Skin of body (tissue), 2 donors: Measurements from ENCODE around the gene KCNK4. TPM values are rescaled to one million over a fixed set of nuclear protein-coding genes. Genes with fewer than 3 reads are reported as not detected.
"Not testable (repeated sequence)": the region's sequence is repeated elsewhere in the genome, so short reads cannot be mapped to it uniquely, and the experiment has no call there.

Experiments
- DNase-seq: peaks from one replicate; lab custom pipeline; 2025; lab: John Stamatoyannopoulos, UW
- total RNA-seq: library from RNA; depleted of rRNA; stranded (reverse); fragments of >200 nt; gene quantifications from one replicate; pipeline ENCODE4 v1.2.3, GENCODE V29; 2014

The KCNK4 gene
- total RNA-seq, 1 donor from 2014 or later: not detected

- no peak for DNase-seq
These were observed 32.3 kb downstream of the KCNK4 start for GRCh38 chr11:64323373-64323772.

DNA sequence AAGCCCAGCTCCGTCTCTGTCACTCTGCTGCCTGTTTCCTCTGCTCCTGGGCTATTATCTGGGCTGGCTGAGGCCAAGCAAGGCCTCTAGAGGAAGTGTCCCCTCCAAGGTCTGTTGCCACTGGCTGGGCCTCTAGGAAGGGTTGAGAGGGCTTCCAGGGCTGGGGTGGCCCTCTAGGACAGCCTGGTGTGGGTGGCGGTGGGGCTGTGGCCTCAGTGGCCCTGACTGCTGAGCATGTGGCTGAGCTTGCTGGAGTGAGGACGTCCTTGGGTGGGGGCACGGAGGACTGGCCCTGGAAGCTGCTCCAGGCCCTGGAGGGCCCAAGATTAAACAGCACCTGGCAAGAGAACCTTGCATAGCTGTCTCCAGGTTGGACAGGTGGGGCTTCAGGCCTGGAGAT is 32.9 kb downstream of the KCNK4 start:
- DNase-seq: not testable (repeated sequence)

- no peak for DNase-seq
These were observed 33.8 kb downstream of the KCNK4 start for GRCh38 chr11:64324692-64325469.

DNA sequence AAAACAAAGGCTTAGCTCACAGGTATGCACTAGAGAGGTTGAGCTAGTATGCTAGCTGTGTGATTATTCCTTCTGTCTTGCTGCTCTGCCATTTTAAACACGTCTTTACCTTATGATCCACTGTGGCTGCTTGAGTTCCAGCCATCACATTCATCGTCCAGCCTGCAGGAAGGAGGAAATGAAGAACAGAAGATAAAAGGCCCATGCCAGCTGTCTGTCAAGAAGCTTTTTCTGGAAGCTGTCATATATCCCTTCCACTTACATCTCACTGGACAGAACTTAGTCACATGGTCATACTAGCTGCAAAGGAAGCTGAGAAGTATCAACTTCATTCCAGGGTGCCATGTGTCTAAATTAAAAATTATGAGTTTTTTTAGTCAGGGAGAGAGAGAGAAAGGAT is 36.3 kb downstream of the KCNK4 start:
- DNase-seq: no peak

GRCh38 chr11:64327993-64328392 is 36.9 kb downstream of the KCNK4 start:
- no peak for DNase-seq

- DNase-seq: no peak
These were observed 39.8 kb downstream of the KCNK4 start for GRCh38 chr11:64330888-64331287.

- DNase-seq: no peak
These were observed 40.7 kb downstream of the KCNK4 start for GRCh38 chr11:64331569-64332371.

GRCh38 chr11:64333556-64333955 is 42.5 kb downstream of the KCNK4 start:
- no peak for DNase-seq

DNA sequence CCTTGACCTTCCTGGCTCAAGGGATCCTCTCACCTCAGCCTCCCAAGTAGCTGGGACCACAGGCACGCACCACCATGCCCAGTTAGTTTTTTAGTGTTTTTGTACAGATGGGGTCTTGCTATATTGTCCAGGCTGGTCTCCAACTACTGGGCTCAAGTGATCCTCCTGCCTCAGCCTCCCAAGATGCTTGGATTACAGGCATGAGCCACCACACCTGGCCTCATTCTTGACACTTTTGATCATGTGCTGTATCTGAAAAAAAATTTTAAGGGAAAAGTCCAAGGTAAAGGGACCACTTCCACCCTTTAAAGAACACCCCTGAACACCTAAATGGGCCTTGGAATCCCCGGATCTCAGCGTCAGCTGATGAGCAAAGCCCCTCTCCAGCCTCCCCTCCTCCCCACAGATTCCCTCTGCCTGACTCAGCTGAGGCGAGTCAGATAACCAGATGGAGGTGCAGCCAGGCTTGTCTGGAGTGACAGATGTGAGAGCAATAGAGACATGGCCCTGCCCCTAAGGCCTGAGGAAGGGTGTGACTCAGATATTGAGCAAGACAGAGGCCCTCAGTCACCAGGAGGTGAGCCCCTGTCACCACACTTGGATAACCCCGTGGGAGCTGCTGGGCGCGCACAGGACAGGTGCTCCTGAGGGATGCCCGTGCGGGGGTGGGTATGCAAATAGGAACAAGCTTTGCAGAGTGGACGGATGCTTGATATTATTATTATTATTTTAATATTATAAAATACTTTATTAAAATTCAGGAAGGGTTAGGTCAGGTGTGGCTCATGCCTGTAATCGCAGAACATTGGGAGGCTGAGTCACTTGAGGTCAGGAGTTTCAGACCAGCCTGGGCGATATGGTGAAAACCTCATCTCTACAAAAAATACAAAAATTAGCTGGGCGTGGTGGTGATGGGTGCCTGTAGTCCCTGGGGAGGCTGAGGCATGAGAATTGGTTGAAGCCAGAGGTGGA is 43.9 kb downstream of the KCNK4 start:
- no peak for DNase-seq

- DNase-seq: no peak
These were observed 46.6 kb downstream of the KCNK4 start for GRCh38 chr11:64337538-64338249.

DNA sequence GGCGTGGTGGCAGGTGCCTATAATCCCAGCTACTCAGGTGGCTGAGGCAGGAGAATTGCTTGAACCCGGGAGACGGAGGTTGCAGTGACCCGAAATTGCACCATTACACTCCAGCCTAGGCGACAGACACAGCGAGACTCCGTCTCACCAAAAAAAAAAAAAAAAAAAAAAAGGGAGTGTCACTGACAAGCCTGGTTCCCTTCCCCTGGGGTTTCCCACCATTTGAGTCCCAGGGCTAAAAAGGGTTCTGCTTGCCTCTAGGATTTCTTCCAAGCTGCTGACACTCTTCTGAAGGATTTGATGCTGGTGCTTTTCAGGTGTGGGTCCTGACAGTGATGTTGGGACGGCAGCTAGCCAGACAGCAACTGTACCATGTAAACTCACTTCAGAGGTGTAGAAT is 47.6 kb downstream of the KCNK4 start:
- no peak for DNase-seq

- no peak for DNase-seq
These were observed 48.2 kb downstream of the KCNK4 start for GRCh38 chr11:64339286-64339685.

GRCh38 chr11:64339754-64340408 is 48.8 kb downstream of the KCNK4 start, which contains the start of gene CCDC88B:
Gene CCDC88B (plus strand): TSS chr11:64340204. CDS start chr11:64340267, 63 bp downstream.
- no peak for DNase-seq

GRCh38 chr11:64340671-64341335 is 49.7 kb downstream of the KCNK4 start:
- no peak for DNase-seq

DNA sequence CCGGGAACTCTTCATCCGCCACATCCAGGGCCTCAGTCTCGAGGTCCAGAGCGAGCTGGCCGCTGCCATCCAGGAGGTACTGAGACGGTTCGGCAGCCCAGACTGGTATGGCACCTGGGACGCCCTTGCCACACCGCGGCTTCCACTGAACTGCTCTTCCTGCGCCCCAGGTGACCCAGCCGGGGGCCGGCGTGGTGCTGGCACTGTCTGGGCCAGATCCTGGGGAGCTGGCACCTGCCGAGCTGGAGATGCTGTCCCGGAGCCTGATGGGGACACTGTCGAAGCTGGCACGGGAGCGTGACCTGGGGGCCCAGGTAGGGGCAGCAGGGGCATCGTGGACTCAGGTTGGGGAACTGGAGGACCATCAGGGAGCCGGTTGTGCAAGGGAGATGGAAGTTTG is 50.3 kb downstream of the KCNK4 start:
- no peak for DNase-seq

DNA sequence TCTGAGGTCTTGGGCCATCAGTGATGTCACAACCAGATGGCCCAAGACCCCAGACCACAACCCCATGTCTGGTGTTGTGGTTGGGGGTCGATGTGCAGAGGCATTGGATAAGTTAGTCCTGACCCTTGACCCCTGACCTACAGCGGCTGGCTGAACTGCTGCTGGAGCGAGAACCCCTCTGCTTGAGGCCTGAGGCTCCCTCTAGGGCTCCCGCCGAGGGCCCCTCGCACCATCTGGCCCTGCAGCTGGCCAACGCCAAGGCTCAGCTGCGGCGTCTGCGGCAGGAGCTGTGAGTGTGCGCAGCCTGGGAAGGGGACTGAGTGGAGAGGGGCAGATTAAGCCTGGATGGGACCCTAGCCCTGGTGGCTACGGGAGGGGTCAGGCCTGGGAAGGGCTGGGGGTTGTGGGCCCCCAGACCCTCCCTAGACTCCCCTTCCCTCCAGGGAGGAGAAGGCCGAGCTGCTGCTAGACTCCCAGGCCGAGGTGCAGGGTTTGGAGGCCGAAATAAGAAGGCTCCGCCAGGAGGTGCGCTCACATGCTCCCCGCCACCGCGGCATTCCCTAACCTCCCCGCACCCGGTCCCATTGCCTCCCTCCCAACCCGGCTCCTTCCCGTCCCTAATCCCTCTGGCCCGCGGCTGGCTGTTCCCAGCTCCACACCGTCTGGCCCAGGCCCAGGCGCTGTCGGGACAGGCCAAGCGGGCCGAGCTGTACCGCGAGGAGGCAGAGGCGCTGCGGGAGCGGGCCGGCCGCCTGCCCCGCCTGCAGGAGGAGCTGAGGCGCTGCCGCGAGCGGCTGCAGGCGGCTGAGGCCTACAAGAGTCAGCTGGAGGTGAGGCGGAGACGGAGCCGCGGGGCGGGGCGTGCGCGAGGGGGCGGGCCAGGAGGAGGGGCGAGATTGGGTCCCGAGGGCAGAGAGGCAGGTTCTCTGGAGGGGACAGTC is 51.0 kb downstream of the KCNK4 start:
- peak; percentile 51 for DNase-seq

- no peak for DNase-seq
These were observed 52.0 kb downstream of the KCNK4 start for GRCh38 chr11:64342869-64343745.
